ENCODE measurements around the gene FRMD3.

Gene FRMD3

GRCh38 chr9:83264315-83264714, 273.9 kb downstream of the FRMD3 start:
- TF ChIP-seq CTCF (conservative IDR thresholded peaks at IDR 0.05), result no peak
- no peak overlapping the region for H3K27ac ChIP-seq

GRCh38 chr9:83259558-83259957, 278.6 kb downstream of the FRMD3 start:
- no peak overlapping the region for H3K27ac ChIP-seq
- no peak for TF ChIP-seq CTCF (conservative IDR thresholded peaks at IDR 0.05)

- no peak for TF ChIP-seq CTCF (conservative IDR thresholded peaks at IDR 0.05)
- no peak overlapping the region for H3K27ac ChIP-seq
These were observed 280.0 kb downstream of the FRMD3 start for GRCh38 chr9:83257937-83258891.

- no peak overlapping the region for H3K27ac ChIP-seq
- TF ChIP-seq CTCF (conservative IDR thresholded peaks at IDR 0.05), result no peak
These were observed 290.5 kb downstream of the FRMD3 start for GRCh38 chr9:83247732-83248131.

- H3K27ac ChIP-seq, result no peak overlapping the region
- TF ChIP-seq CTCF (conservative IDR thresholded peaks at IDR 0.05), result no peak
These were observed 292.1 kb downstream of the FRMD3 start for GRCh38 chr9:83245979-83246659.

GRCh38 chr9:83242066-83242465, 296.1 kb downstream of the FRMD3 start:
- H3K27ac ChIP-seq, result no peak overlapping the region
- TF ChIP-seq CTCF (conservative IDR thresholded peaks at IDR 0.05), result no peak

GRCh38 chr9:83240671-83241070, 297.5 kb downstream of the FRMD3 start:
- H3K27ac ChIP-seq, result no peak overlapping the region
- no peak for TF ChIP-seq CTCF (conservative IDR thresholded peaks at IDR 0.05)

All from VCaP (cell line).